HEK293 (cell line): ENCODE data around the gene PRSS33.

Source experiments
- IKZF3 ChIP-seq: fragments of 450-650 bp; IDR thresholded peaks from 2 replicates; pipeline ENCODE4 v1.5.0; 2018; ENCODE audit warnings: missing biosample characterization, mild to moderate bottlenecking, missing genetic modification characterization, moderate library complexity
- TCF7L2 ChIP-seq: IDR thresholded peaks from 2 replicates; pipeline ENCODE4 v1.6.1; 2011; ENCODE audit warnings: low read depth, mild to moderate bottlenecking, inconsistent platforms, low read length, moderate library complexity, borderline replicate concordance
- ZBTB1 ChIP-seq: fragments of 450-650 bp; formaldehyde crosslinking; IDR thresholded peaks from 2 replicates; pipeline ENCODE4 v1.5.1; 2016; ENCODE audit warnings: missing biosample characterization, missing genetic modification characterization
- ZFP69B ChIP-seq: fragments of 450-650 bp; formaldehyde crosslinking; IDR thresholded peaks from 2 replicates; pipeline ENCODE4 v1.5.1; 2016; ENCODE audit warnings: missing biosample characterization, missing genetic modification characterization
- ZNF155 ChIP-seq: fragments of 450-650 bp; formaldehyde crosslinking; IDR thresholded peaks from 2 replicates; pipeline ENCODE4 v1.5.1; 2016; ENCODE audit warnings: missing biosample characterization, missing genetic modification characterization
- ZNF2 ChIP-seq: fragments of 450-650 bp; formaldehyde crosslinking; IDR thresholded peaks from 2 replicates; pipeline ENCODE4 v1.5.1; 2016; ENCODE audit warnings: missing biosample characterization, missing genetic modification characterization
- ZNF274 ChIP-seq, 2 experiments: fragments of 200-500 bp in 1 of 2; fragments of 450-650 bp in 1 of 2; sonication (Bioruptor generic) in 1 of 2; formaldehyde crosslinking in 1 of 2; IDR thresholded peaks; 2 replicates each; pipeline versions ENCODE4 v1.5.1 to v1.6.1; 2014 to 2016; ENCODE audit warnings: borderline replicate concordance in 1 of 2, inconsistent platforms in 1 of 2, low read length in 1 of 2, missing biosample characterization in 1 of 2, missing genetic modification characterization in 1 of 2
- ZNF416 ChIP-seq: fragments of 450-650 bp; formaldehyde crosslinking; IDR thresholded peaks from 2 replicates; pipeline ENCODE4 v1.5.1; 2016; ENCODE audit warnings: missing biosample characterization, missing genetic modification characterization
- ZNF510 ChIP-seq: fragments of 450-650 bp; formaldehyde crosslinking; IDR thresholded peaks from 2 replicates; pipeline ENCODE4 v1.5.1; 2018; ENCODE audit warnings: mild to moderate bottlenecking, missing genetic modification characterization, missing biosample characterization; ENCODE audit not compliant: insufficient replicate concordance
- ZNF701 ChIP-seq: fragments of 450-650 bp; formaldehyde crosslinking; IDR thresholded peaks from 2 replicates; pipeline ENCODE4 v1.5.1; 2016; ENCODE audit warnings: missing biosample characterization, missing genetic modification characterization
- ZNF791 ChIP-seq: fragments of 450-650 bp; formaldehyde crosslinking; IDR thresholded peaks from 2 replicates; pipeline ENCODE4 v1.5.1; 2016; ENCODE audit warnings: missing biosample characterization, missing genetic modification characterization
- TF ChIP-seq, protein P1 (sequence below): fragments of 450-650 bp; formaldehyde crosslinking; IDR thresholded peaks from 2 replicates; pipeline ENCODE4 v1.5.1; 2016; ENCODE audit warnings: missing biosample characterization, missing genetic modification characterization
- TF ChIP-seq, protein P2 (sequence below): fragments of 450-650 bp; formaldehyde crosslinking; conservative IDR thresholded peaks from 2 replicates; pipeline ENCODE4 v1.5.1; 2016; ENCODE audit warnings: low read depth, missing biosample characterization, missing genetic modification characterization
- TF ChIP-seq, protein P3 (sequence below): fragments of 450-650 bp; formaldehyde crosslinking; IDR thresholded peaks from 2 replicates; pipeline ENCODE4 v1.5.1; 2016; ENCODE audit warnings: missing biosample characterization, missing genetic modification characterization

DNA sequence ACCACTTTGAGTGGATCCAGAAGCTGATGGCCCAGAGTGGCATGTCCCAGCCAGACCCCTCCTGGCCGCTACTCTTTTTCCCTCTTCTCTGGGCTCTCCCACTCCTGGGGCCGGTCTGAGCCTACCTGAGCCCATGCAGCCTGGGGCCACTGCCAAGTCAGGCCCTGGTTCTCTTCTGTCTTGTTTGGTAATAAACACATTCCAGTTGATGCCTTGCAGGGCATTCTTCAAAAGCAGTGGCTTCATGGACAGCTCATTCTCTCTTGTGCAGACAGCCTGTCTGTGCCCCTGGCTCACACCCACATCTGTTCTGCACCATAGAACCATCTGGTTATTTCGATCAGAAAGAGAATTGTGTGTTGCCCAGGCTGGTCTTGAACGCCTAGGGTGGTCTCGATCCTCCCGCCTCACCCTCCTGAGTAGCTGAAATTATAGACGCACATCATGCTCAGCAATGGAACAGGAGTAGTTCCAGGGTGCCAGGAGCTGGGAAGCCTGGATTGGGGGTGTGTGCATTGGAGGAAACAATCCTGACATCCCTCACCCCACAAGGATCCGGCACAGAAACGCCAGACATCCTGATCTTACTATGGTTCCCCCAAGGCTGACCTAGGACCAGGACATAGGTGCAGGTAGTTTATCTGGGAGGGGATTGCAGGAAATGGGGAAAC is 34.3 kb upstream of the PRSS33 start:
- TF ChIP-seq, protein P1, sequence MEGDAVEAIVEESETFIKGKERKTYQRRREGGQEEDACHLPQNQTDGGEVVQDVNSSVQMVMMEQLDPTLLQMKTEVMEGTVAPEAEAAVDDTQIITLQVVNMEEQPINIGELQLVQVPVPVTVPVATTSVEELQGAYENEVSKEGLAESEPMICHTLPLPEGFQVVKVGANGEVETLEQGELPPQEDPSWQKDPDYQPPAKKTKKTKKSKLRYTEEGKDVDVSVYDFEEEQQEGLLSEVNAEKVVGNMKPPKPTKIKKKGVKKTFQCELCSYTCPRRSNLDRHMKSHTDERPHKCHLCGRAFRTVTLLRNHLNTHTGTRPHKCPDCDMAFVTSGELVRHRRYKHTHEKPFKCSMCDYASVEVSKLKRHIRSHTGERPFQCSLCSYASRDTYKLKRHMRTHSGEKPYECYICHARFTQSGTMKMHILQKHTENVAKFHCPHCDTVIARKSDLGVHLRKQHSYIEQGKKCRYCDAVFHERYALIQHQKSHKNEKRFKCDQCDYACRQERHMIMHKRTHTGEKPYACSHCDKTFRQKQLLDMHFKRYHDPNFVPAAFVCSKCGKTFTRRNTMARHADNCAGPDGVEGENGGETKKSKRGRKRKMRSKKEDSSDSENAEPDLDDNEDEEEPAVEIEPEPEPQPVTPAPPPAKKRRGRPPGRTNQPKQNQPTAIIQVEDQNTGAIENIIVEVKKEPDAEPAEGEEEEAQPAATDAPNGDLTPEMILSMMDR (tag by site-specific recombination): no peak
- no peak for TF ChIP-seq ZNF155
- TF ChIP-seq ZNF510: no peak
- TF ChIP-seq ZNF701 (tag by site-specific recombination): no peak
- no peak for TF ChIP-seq ZNF791 (tag by site-specific recombination)
- no peak for TF ChIP-seq ZNF2 (tag by site-specific recombination)
- TF ChIP-seq, protein P2, sequence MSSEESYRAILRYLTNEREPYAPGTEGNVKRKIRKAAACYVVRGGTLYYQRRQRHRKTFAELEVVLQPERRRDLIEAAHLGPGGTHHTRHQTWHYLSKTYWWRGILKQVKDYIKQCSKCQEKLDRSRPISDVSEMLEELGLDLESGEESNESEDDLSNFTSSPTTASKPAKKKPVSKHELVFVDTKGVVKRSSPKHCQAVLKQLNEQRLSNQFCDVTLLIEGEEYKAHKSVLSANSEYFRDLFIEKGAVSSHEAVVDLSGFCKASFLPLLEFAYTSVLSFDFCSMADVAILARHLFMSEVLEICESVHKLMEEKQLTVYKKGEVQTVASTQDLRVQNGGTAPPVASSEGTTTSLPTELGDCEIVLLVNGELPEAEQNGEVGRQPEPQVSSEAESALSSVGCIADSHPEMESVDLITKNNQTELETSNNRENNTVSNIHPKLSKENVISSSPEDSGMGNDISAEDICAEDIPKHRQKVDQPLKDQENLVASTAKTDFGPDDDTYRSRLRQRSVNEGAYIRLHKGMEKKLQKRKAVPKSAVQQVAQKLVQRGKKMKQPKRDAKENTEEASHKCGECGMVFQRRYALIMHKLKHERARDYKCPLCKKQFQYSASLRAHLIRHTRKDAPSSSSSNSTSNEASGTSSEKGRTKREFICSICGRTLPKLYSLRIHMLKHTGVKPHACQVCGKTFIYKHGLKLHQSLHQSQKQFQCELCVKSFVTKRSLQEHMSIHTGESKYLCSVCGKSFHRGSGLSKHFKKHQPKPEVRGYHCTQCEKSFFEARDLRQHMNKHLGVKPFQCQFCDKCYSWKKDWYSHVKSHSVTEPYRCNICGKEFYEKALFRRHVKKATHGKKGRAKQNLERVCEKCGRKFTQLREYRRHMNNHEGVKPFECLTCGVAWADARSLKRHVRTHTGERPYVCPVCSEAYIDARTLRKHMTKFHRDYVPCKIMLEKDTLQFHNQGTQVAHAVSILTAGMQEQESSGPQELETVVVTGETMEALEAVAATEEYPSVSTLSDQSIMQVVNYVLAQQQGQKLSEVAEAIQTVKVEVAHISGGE (tag by site-specific recombination): no peak
- TF ChIP-seq, protein P3, sequence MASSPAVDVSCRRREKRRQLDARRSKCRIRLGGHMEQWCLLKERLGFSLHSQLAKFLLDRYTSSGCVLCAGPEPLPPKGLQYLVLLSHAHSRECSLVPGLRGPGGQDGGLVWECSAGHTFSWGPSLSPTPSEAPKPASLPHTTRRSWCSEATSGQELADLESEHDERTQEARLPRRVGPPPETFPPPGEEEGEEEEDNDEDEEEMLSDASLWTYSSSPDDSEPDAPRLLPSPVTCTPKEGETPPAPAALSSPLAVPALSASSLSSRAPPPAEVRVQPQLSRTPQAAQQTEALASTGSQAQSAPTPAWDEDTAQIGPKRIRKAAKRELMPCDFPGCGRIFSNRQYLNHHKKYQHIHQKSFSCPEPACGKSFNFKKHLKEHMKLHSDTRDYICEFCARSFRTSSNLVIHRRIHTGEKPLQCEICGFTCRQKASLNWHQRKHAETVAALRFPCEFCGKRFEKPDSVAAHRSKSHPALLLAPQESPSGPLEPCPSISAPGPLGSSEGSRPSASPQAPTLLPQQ (tag by site-specific recombination): no peak
- TF ChIP-seq ZBTB1 (tag by site-specific recombination): no peak
- no peak for TF ChIP-seq TCF7L2
- TF ChIP-seq ZNF274 (IDR thresholded peaks at IDR 0.05; ENCODE audit: low read length): no peak
- TF ChIP-seq ZNF274 (tag by site-specific recombination; IDR thresholded peaks at IDR 0.05; ENCODE audit: borderline replicate concordance): no peak
- TF ChIP-seq IKZF3 (tag by site-specific recombination): no peak
- no peak for TF ChIP-seq ZNF416
- no peak for TF ChIP-seq ZFP69B (tag by site-specific recombination)
